Measurements from ENCODE around the gene CD63. TPM values are rescaled to one million over a fixed set of nuclear protein-coding genes. Genes with fewer than 3 reads are reported as not detected.
A peak's percentile ranks its signal among the peaks of the same experiment; 100 is the strongest.

Gene CD63
- total RNA-seq, 4 donors from 2014 or later: 427 to 723 (median 581) TPM

DNA sequence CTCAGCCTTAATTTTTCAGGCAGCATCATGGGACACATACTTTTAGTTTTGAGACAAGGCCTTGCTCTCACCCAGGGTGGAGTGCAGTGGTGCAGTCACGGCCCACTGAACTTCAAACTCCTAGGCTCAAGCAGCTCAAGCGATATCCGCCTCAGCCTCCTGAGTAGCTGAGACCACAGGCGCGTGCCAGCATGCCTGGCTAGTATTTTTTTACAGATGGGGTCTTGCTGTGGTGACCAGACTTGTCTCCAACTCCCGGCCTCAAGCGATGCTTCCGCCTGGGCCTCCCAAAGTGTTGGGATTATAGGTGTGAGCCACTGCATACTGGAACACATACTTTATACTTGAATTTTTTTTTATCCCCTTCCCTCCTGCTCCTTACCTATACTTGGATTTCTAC is 5.9 kb downstream of the CD63 start:
- Histone ChIP-seq H3K27ac (peak overlapping the region; percentile 97 to 99 (median 99)), H3K4me1 (peaks cover 52 to 97% (median 83%) of the 10 kb centered on the region in 4 donors)
- intact Hi-C loops (cut with DNase I; ENCODE audit: low total_unique reads): no loop called here

GRCh38 chr12:55721601-55722213 is 7.1 kb downstream of the CD63 start:
- in situ Hi-C loops (cut with MboI; ENCODE audit: low pct_ligation_motif_present in 1 of 4, low pct_unique_long_range_greater_than_20kb in 1 of 4, low sequenced_read_pairs in 3 of 4) (loop anchor here in 1 of 4 donors (10.0 kb wide), 1 partner anchor 393 kb away; the partner anchor contains the start of genes RPL41 and ZC3H10), intact Hi-C loops (cut with DNase I; ENCODE audit: low total_unique reads) (no loop called here)
- DNase-seq: no peak
- Histone ChIP-seq H3K27ac (peak overlapping the region; percentile 97 to 99 (median 99)), H3K4me3 (peak overlapping the region in 2 of 4 donors; percentile 7 to 39), H3K4me1 (peaks cover 56 to 98% (median 84%) of the 10 kb centered on the region in 4 donors), H3K9me3 (no peaks in the 10 kb centered on the region), H3K36me3 (no peaks in the 10 kb centered on the region), H3K27me3 (no peaks in the 10 kb centered on the region)
- TF ChIP-seq POLR2AphosphoS5 (IDR thresholded peaks at IDR 0.05): peak in 1 of 3 donors; percentile 2
- TF ChIP-seq POLR2A (IDR thresholded peaks at IDR 0.05): no peak
- TF ChIP-seq, protein P1, sequence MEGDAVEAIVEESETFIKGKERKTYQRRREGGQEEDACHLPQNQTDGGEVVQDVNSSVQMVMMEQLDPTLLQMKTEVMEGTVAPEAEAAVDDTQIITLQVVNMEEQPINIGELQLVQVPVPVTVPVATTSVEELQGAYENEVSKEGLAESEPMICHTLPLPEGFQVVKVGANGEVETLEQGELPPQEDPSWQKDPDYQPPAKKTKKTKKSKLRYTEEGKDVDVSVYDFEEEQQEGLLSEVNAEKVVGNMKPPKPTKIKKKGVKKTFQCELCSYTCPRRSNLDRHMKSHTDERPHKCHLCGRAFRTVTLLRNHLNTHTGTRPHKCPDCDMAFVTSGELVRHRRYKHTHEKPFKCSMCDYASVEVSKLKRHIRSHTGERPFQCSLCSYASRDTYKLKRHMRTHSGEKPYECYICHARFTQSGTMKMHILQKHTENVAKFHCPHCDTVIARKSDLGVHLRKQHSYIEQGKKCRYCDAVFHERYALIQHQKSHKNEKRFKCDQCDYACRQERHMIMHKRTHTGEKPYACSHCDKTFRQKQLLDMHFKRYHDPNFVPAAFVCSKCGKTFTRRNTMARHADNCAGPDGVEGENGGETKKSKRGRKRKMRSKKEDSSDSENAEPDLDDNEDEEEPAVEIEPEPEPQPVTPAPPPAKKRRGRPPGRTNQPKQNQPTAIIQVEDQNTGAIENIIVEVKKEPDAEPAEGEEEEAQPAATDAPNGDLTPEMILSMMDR (IDR thresholded peaks at IDR 0.05): no peak
- WGBS, 2 donors (ENCODE audit: low coverage in 1 of 2): 70% methylated on average over 14 of the region's 14 CpGs; no CpG with 5 or more reads in 1 of the 2 donors

More for the DNA sequence above, 5.9 kb downstream of the CD63 start:
- no peak overlapping the region for H3K4me3 ChIP-seq
- H3K9me3 ChIP-seq: no peaks in the 10 kb centered on the region
- no peak for TF ChIP-seq POLR2AphosphoS5 (IDR thresholded peaks at IDR 0.05)
- TF ChIP-seq POLR2A (IDR thresholded peaks at IDR 0.05): no peak
- no peak for TF ChIP-seq EP300 (IDR thresholded peaks at IDR 0.05; ENCODE audit: low read depth)
- TF ChIP-seq, protein P1 (IDR thresholded peaks at IDR 0.05): no peak
- H3K27me3 ChIP-seq: no peaks in the 10 kb centered on the region
- in situ Hi-C loops (cut with MboI; ENCODE audit: low pct_ligation_motif_present in 1 of 4, low pct_unique_long_range_greater_than_20kb in 1 of 4, low sequenced_read_pairs in 3 of 4): loop anchor here in 1 of 4 donors (10.0 kb wide), 1 partner anchor 392 kb away; the partner anchor contains the start of genes RPL41 and ZC3H10
- H3K36me3 ChIP-seq: no peaks in the 10 kb centered on the region
- WGBS, 2 donors (ENCODE audit: low coverage in 1 of 2): 93% methylated on average over 8 of the region's 8 CpGs; no CpG with 5 or more reads in 1 of the 2 donors
- DNase-seq: peak; percentile 8

DNA sequence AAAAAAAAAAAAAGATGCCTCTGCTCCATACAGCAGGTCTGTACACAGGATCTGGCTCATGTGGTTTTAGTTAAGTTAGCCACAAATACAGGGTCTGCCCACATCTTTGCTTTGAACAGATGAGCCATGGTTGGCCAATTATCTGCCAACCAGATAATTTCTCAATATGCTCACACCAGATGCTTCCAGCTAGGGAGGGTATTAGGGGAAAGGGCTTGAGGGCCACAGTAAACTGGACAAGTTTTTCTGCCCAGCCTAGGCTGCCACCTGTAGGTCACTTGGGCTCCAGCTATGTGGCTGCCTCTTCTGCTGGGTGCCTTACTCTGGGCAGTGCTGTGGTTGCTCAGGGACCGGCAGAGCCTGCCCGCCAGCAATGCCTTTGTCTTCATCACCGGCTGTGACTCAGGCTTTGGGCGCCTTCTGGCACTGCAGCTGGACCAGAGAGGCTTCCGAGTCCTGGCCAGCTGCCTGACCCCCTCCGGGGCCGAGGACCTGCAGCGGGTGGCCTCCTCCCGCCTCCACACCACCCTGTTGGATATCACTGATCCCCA is 7.8 kb downstream of the CD63 start:
- H3K4me3 ChIP-seq: peak overlapping the region in 3 of 4 donors; percentile 6 to 39 (median 7)
- intact Hi-C loops (cut with DNase I; ENCODE audit: low total_unique reads) (no loop called here), in situ Hi-C loops (cut with MboI; ENCODE audit: low pct_ligation_motif_present in 1 of 4, low pct_unique_long_range_greater_than_20kb in 1 of 4, low sequenced_read_pairs in 3 of 4) (loop anchor here in 1 of 4 donors (10.0 kb wide), 1 partner anchor 394 kb away; the partner anchor contains the start of genes RPL41 and ZC3H10)
- H3K36me3 ChIP-seq: no peaks in the 10 kb centered on the region
- H3K4me1 ChIP-seq: peaks cover 53 to 95% (median 81%) of the 10 kb centered on the region in 4 donors
- WGBS, 2 donors (ENCODE audit: low coverage in 1 of 2): 48% methylated on average over 6 of the region's 9 CpGs; no CpG with 5 or more reads in 1 of the 2 donors
- peak; percentile 77 for DNase-seq
- no peaks in the 10 kb centered on the region for H3K9me3 ChIP-seq
- TF ChIP-seq POLR2A (IDR thresholded peaks at IDR 0.05) (no peak), POLR2AphosphoS5 (IDR thresholded peaks at IDR 0.05) (peak in 2 of 3 donors; percentile 46), EP300 (IDR thresholded peaks at IDR 0.05; ENCODE audit: low read depth) (no peak)
- TF ChIP-seq, protein P1 (IDR thresholded peaks at IDR 0.05): peak; percentile 42 to 62 (median 59)
- no peaks in the 10 kb centered on the region for H3K27me3 ChIP-seq
- peak overlapping the region; percentile 97 to 99 (median 99) for H3K27ac ChIP-seq

GRCh38 chr12:55720071-55720564 is 8.7 kb downstream of the CD63 start, which contains the start of gene RDH5:
Gene RDH5, plus strand, starts transcription at chr12:55720393. Its CDS starts 792 bp downstream, at chr12:55721185.
- WGBS, 2 donors (ENCODE audit: low coverage in 1 of 2): 37% methylated on average over 6 of the region's 6 CpGs; no CpG with 5 or more reads in 1 of the 2 donors
- peak within 1 kb of the TSS in 3 of 4 donors; percentile 6 to 39 (median 18) for H3K4me3 ChIP-seq

More at GRCh38 chr12:55720071-55720564, 8.7 kb downstream of the CD63 start, which contains the start of gene RDH5:
- Histone ChIP-seq H3K36me3 (no peaks in the 10 kb centered on the region), H3K27me3 (no peaks in the 10 kb centered on the region), H3K27ac (peak within 1 kb of the TSS; percentile 97 to 99 (median 99)), H3K4me1 (peaks cover 53 to 93% (median 79%) of the 10 kb centered on the region in 4 donors), H3K9me3 (no peaks in the 10 kb centered on the region)
- peak; percentile 90 for DNase-seq
- intact Hi-C loops (cut with DNase I; ENCODE audit: low total_unique reads) (no loop called here), in situ Hi-C loops (cut with MboI; ENCODE audit: low pct_ligation_motif_present in 1 of 4, low pct_unique_long_range_greater_than_20kb in 1 of 4, low sequenced_read_pairs in 3 of 4) (loop anchor here in 1 of 4 donors (10.0 kb wide), 1 partner anchor 395 kb away; the partner anchor contains the start of genes RPL41 and ZC3H10)
- TF ChIP-seq, protein P1 (IDR thresholded peaks at IDR 0.05): peak in 2 of 5 experiments; percentile 27 to 33
- TF ChIP-seq POLR2A (IDR thresholded peaks at IDR 0.05) (peak; percentile 92), EP300 (IDR thresholded peaks at IDR 0.05; ENCODE audit: low read depth) (no peak), POLR2AphosphoS5 (IDR thresholded peaks at IDR 0.05) (peak; percentile 73 to 91 (median 85))

Measured in transverse colon (tissue), 4 donors.